T-cell (primary cell): Measurements from ENCODE around the gene TNFSF18. TPM values are rescaled to one million over a fixed set of nuclear protein-coding genes. Genes with fewer than 3 reads are reported as not detected.

Source experiments
- ATAC-seq, 4 experiments: fragments of 200-7000 bp in 3 of 4; fragments of 150-1000 bp in 1 of 4; cut with Tn5 transposase; replicated peaks in 1 of 4; 1 replicate in 3 of 4; 2 replicates in 1 of 4; pipeline ENCODE4 v1.10.0; 2021; ENCODE audit warnings: moderate library complexity in 3 of 4, mild to moderate bottlenecking in 2 of 4, moderate number of reproducible peaks in 1 of 4
- CTCF ChIA-PET, 2 donors: fragments of 300-600 bp; sonication (Branson Sonifier 250); formaldehyde crosslinking; loops; one replicate each; lab custom pipeline; 2022; ENCODE audit warnings: antibody characterized with exemption in 2 of 2; lab: Charles Lee
- POLR2A ChIA-PET, 2 donors: fragments of 300-600 bp; sonication (Branson Sonifier 250); formaldehyde crosslinking; loops; one replicate each; lab custom pipeline; 2022; ENCODE audit warnings: antibody characterized with exemption in 2 of 2; lab: Charles Lee
- DNase-seq, 35 experiments: peaks; one replicate each; pipeline versions ENCODE4 v3.0.0 to v3.0.0-alpha.2; 2013 to 2023
- H3K27ac ChIP-seq: one replicate; pipeline ENCODE4 v1.5.1; 2013; ENCODE audit warnings: low read length
- H3K27me3 ChIP-seq, 2 experiments: replicated peaks in 1 of 2; 1 replicate in 1 of 2; 2 replicates in 1 of 2; pipeline versions ENCODE4 v1.6.1 to v1.7.0; 2013; ENCODE audit warnings: low read length in 1 of 2, mixed read lengths in 1 of 2; ENCODE audit not compliant: control insufficient read depth in 2 of 2, insufficient read depth in 2 of 2; ENCODE audit errors: extremely low read depth in 1 of 2
- H3K36me3 ChIP-seq, 2 donors: 1 replicate in 1 of 2; 2 replicates in 1 of 2; pipeline versions ENCODE4 v1.6.1 to v1.7.0; 2013; ENCODE audit warnings: low read length in 1 of 2; ENCODE audit not compliant: control insufficient read depth in 2 of 2, insufficient read depth in 1 of 2; ENCODE audit errors: extremely low read depth in 1 of 2
- H3K4me1 ChIP-seq, 2 experiments: 1 replicate in 1 of 2; 2 replicates in 1 of 2; pipeline versions ENCODE4 v1.6.1 to v1.7.0; 2013; ENCODE audit warnings: low read length in 2 of 2, mixed read lengths in 1 of 2; ENCODE audit not compliant: insufficient read depth in 2 of 2, control insufficient read depth in 1 of 2; ENCODE audit errors: extremely low read depth in 1 of 2
- H3K4me3 ChIP-seq, 2 donors: 1 replicate in 1 of 2; 2 replicates in 1 of 2; pipeline versions ENCODE4 v1.5.1 to v1.7.0; 2013; ENCODE audit warnings: mild to moderate bottlenecking in 2 of 2, low read length in 1 of 2, moderate library complexity in 1 of 2; ENCODE audit not compliant: control insufficient read depth in 1 of 2; ENCODE audit errors: extremely low read depth in 1 of 2
- H3K9me3 ChIP-seq: 2 replicates; pipeline ENCODE4 v1.7.0; 2013
- H3K27ac Mint-ChIP-seq, 2 donors: one replicate each; pipeline ENCODE4 v1.8.0; 2020 to 2021; ENCODE audit warnings: mild to moderate bottlenecking in 2 of 2, mixed read lengths in 2 of 2
- H3K27me3 Mint-ChIP-seq, 2 donors: one replicate each; pipeline ENCODE4 v1.8.0; 2021 to 2022; ENCODE audit warnings: mixed read lengths in 2 of 2
- H3K36me3 Mint-ChIP-seq: one replicate; pipeline ENCODE4 v1.8.0; 2021; ENCODE audit warnings: mixed read lengths
- H3K4me1 Mint-ChIP-seq, 3 donors: one replicate each; pipeline ENCODE4 v1.8.0; 2020 to 2022; ENCODE audit warnings: mixed read lengths in 3 of 3, mild to moderate bottlenecking in 1 of 3
- H3K4me3 Mint-ChIP-seq, 3 donors: one replicate each; pipeline ENCODE4 v1.8.0; 2020 to 2022; ENCODE audit warnings: mild to moderate bottlenecking in 3 of 3, mixed read lengths in 3 of 3, moderate library complexity in 3 of 3
- H3K9me3 Mint-ChIP-seq, 3 donors: one replicate each; pipeline ENCODE4 v1.8.0; 2020 to 2022; ENCODE audit warnings: mixed read lengths in 3 of 3
- WGBS: methylation state at CpG from one replicate; pipeline ENCODE4 v1.1.5; 2013; ENCODE audit warnings: missing lambda C conversion rate; ENCODE audit not compliant: insufficient coverage; 5-methylcytosine and 5-hydroxymethylcytosine counted together
- total RNA-seq, 35 experiments: library from RNA in 6 of 35; stranded (reverse) in 6 of 35; fragments of 120-200 nt in 1 of 35; gene quantifications; one replicate each; pipeline versions ENCODE4 v1.2.1 to v1.2.4 and lab custom pipeline; 2013 to 2026

Gene TNFSF18
- total RNA-seq, 5 donors from 2014 or later (not counting 1 experiment from before 2014, with no cell fraction given), result not detected

- no peaks in the 10 kb centered on the region for H3K27me3 ChIP-seq
- H3K36me3 Mint-ChIP-seq, result no peaks in the 10 kb centered on the region
- no peak overlapping the region for H3K27ac ChIP-seq
- ChIA-PET POLR2A (interaction anchor here in 1 of 2 donors (0.7 kb wide), 1 partner anchor 297 kb away, joined by 3 read pairs; no protein-coding TSS in a partner anchor), CTCF (no interaction called here)
- H3K4me1 ChIP-seq, result no peaks in the 10 kb centered on the region
- no peak for ATAC-seq
- no peak for DNase-seq
- WGBS, result no CpG with 5 or more reads among the region's 1 CpG
- H3K9me3 ChIP-seq, result no peaks in the 10 kb centered on the region
- H3K27me3 Mint-ChIP-seq, result no peaks in the 10 kb centered on the region
- H3K27ac Mint-ChIP-seq, result no peak overlapping the region
- peaks cover 5 to 9% (median 6%) of the 10 kb centered on the region in 3 donors for H3K4me1 Mint-ChIP-seq
- H3K9me3 Mint-ChIP-seq, result no peaks in the 10 kb centered on the region
- H3K4me3 ChIP-seq, result no peak overlapping the region
- H3K36me3 ChIP-seq, result no peaks in the 10 kb centered on the region
- H3K4me3 Mint-ChIP-seq, result no peak overlapping the region
These were observed 2.0 kb downstream of the TNFSF18 start for GRCh38 chr1:173048621-173049321.

GRCh38 chr1:173044656-173045055 is 6.1 kb downstream of the TNFSF18 start:
- Histone ChIP-seq H3K36me3 (no peaks in the 10 kb centered on the region), H3K4me3 (no peak overlapping the region), H3K9me3 (no peaks in the 10 kb centered on the region), H3K27ac (no peak overlapping the region), H3K4me1 (no peaks in the 10 kb centered on the region), H3K27me3 (no peaks in the 10 kb centered on the region)
- no peak overlapping the region for H3K27ac Mint-ChIP-seq
- ATAC-seq (no peak), DNase-seq (no peak)
- H3K9me3 Mint-ChIP-seq, result no peaks in the 10 kb centered on the region
- H3K4me1 Mint-ChIP-seq, result peaks cover 0 to under 1% (median 0%) of the 10 kb centered on the region in 3 donors
- POLR2A ChIA-PET, result no interaction called here
- 86% methylated on average over 1 of the region's 1 CpG for WGBS
- no peaks in the 10 kb centered on the region for H3K27me3 Mint-ChIP-seq
- no peak overlapping the region for H3K4me3 Mint-ChIP-seq
- no peaks in the 10 kb centered on the region for H3K36me3 Mint-ChIP-seq
- CTCF ChIA-PET, result interaction anchor here in 1 of 2 donors (0.6 kb wide), 1 partner anchor 251 kb away, joined by 3 read pairs; no protein-coding TSS in a partner anchor

- H3K4me3 ChIP-seq, result no peak overlapping the region
- no peaks in the 10 kb centered on the region for H3K27me3 ChIP-seq
- CTCF ChIA-PET, result no interaction called here
- Mint-ChIP-seq H3K9me3 (no peaks in the 10 kb centered on the region), H3K4me3 (no peak overlapping the region), H3K4me1 (peaks cover 10 to 14% (median 12%) of the 10 kb centered on the region in 3 donors), H3K27ac (no peak overlapping the region), H3K27me3 (no peaks in the 10 kb centered on the region), H3K36me3 (no peaks in the 10 kb centered on the region)
- H3K9me3 ChIP-seq, result no peaks in the 10 kb centered on the region
- no peaks in the 10 kb centered on the region for H3K4me1 ChIP-seq
- no peak overlapping the region for H3K27ac ChIP-seq
- H3K36me3 ChIP-seq, result no peaks in the 10 kb centered on the region
- POLR2A ChIA-PET, result no interaction called here
- DNase-seq (no peak), ATAC-seq (no peak)
These were observed 7.5 kb downstream of the TNFSF18 start for GRCh38 chr1:173043253-173043652.

GRCh38 chr1:173042806-173043205 is 7.9 kb downstream of the TNFSF18 start:
- Mint-ChIP-seq H3K4me1 (peaks cover 13 to 17% (median 14%) of the 10 kb centered on the region in 3 donors), H3K36me3 (no peaks in the 10 kb centered on the region), H3K27ac (no peak overlapping the region), H3K27me3 (no peaks in the 10 kb centered on the region), H3K4me3 (no peak overlapping the region), H3K9me3 (no peaks in the 10 kb centered on the region)
- H3K27ac ChIP-seq, result no peak overlapping the region
- H3K36me3 ChIP-seq, result no peaks in the 10 kb centered on the region
- ChIA-PET POLR2A (no interaction called here), CTCF (no interaction called here)
- H3K9me3 ChIP-seq, result no peaks in the 10 kb centered on the region
- no CpG with 5 or more reads among the region's 3 CpGs for WGBS
- no peaks in the 10 kb centered on the region for H3K27me3 ChIP-seq
- ATAC-seq (no peak), DNase-seq (no peak)
- no peak overlapping the region for H3K4me3 ChIP-seq
- no peaks in the 10 kb centered on the region for H3K4me1 ChIP-seq

DNA sequence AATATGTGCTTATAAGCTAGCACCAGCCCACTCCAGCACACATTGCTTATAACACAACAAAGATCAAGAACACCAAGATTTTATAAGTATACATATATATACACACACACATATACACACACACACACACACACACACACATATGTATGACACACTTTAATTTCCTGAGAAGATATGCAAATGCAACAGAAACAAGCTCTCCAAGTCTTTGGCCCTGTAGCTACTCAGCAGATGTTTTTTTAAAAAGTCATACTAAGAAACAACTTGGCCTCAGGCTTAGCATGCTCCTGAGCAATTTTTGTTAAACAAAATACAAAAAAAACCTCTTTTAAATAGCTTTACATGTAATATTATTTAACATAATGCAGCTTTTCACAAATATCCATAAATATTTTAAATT is 11.1 kb downstream of the TNFSF18 start:
- Mint-ChIP-seq H3K27ac (no peak overlapping the region), H3K4me3 (no peak overlapping the region), H3K4me1 (peaks cover 13 to 17% (median 16%) of the 10 kb centered on the region in 3 donors), H3K9me3 (no peaks in the 10 kb centered on the region), H3K27me3 (no peaks in the 10 kb centered on the region), H3K36me3 (no peaks in the 10 kb centered on the region)
- DNase-seq, result no peak
- ATAC-seq, result no peak
- no peaks in the 10 kb centered on the region for H3K27me3 ChIP-seq
- no peaks in the 10 kb centered on the region for H3K36me3 ChIP-seq
- H3K27ac ChIP-seq, result no peak overlapping the region
- CTCF ChIA-PET, result interaction anchor here in 1 of 2 donors (0.6 kb wide), 1 partner anchor 11 kb away, joined by 3 read pairs; the partner anchor contains the start of gene TNFSF18
- no peaks in the 10 kb centered on the region for H3K9me3 ChIP-seq
- no peaks in the 10 kb centered on the region for H3K4me1 ChIP-seq
- POLR2A ChIA-PET, result no interaction called here
- no peak overlapping the region for H3K4me3 ChIP-seq

DNA sequence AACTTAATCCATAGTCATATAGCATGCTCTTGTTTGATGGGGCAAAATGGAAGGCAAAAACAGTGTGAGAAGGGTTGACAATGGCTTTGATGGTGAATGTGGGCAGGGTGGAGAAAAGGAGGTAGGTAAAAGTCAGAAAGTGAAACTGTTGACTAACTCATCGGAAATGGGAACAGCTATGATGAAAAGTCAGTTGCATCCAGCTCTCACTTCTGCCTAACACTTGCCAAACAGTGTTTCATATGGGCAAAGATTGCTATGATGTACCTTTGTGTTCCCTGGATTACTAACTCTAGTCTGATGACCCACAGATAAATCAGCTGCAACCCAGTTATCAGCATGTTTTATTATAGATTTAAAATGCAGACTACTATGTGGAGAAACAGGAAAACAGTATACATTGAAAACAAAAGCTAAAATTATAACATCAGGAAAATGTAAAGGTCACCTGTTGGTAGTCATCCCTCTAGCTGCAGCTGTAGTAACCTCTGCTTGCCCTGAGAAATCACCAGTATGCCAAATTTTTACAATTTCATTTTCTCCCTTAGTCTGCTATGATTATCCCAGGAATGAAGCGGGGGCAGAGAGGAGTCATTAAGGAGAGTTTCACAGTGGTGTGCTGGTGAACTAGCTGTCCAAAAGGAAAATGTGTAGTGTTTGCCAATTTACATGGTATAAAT is 11.7 kb downstream of the TNFSF18 start:
- H3K36me3 ChIP-seq, result no peaks in the 10 kb centered on the region
- Mint-ChIP-seq H3K4me1 (peaks cover 13 to 17% (median 16%) of the 10 kb centered on the region in 3 donors), H3K9me3 (no peaks in the 10 kb centered on the region), H3K27ac (peak overlapping the region; percentile 1 to 31), H3K36me3 (no peaks in the 10 kb centered on the region), H3K27me3 (no peaks in the 10 kb centered on the region), H3K4me3 (no peak overlapping the region)
- CTCF ChIA-PET, result no interaction called here
- no peaks in the 10 kb centered on the region for H3K4me1 ChIP-seq
- WGBS, result no CpG with 5 or more reads among the region's 2 CpGs
- ATAC-seq (peak in 1 of 4 experiments; percentile 46), DNase-seq (no peak)
- H3K27ac ChIP-seq, result no peak overlapping the region
- POLR2A ChIA-PET, result interaction anchor here in 1 of 2 donors (0.7 kb wide), 1 partner anchor 658 kb away, joined by 3 read pairs; no protein-coding TSS in a partner anchor
- no peak overlapping the region for H3K4me3 ChIP-seq
- no peaks in the 10 kb centered on the region for H3K9me3 ChIP-seq
- no peaks in the 10 kb centered on the region for H3K27me3 ChIP-seq
